ENCODE results near the gene TMEM82.

DNA sequence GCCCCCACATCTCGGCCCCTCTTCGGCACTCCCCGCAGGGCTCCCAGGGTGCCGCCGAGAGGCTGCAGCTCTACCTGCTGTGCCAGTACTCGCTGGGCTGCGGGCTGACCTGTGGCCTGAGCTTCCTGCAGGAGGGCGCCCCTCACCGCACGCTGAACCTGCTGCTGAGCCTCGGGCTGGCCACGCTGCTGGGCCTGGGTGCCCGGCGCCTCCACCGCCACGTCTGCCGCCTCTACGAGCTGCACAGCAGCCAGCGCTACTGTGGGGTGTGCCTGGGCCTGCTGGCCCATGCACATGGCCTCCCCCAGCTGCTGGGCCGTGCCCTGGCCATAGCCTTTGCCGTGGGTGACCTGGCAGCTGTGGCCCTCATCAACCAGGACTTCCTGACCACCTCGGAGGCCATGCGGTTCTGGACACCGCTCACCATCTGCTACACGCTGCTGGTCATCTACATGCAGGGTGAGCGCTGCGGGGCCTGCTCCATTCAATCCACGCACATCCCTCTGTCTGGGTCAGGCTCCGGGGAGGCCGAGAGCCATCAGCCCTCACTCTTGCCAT is 1.9 kb downstream of the TMEM82 start:
- TF ChIP-seq, protein P1, sequence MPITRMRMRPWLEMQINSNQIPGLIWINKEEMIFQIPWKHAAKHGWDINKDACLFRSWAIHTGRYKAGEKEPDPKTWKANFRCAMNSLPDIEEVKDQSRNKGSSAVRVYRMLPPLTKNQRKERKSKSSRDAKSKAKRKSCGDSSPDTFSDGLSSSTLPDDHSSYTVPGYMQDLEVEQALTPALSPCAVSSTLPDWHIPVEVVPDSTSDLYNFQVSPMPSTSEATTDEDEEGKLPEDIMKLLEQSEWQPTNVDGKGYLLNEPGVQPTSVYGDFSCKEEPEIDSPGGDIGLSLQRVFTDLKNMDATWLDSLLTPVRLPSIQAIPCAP (CRISPR knock-in tag; IDR thresholded peaks at IDR 0.05; ENCODE audit: low read depth), result no peak
- no peak for TF ChIP-seq TP53 (CRISPR knock-in tag; conservative IDR thresholded peaks at IDR 0.05)
- TF ChIP-seq SRSF9 (IDR thresholded peaks at IDR 0.05; ENCODE audit: borderline replicate concordance, insufficient read depth, low read depth, low read length, poor library complexity, severe bottlenecking), result no peak
- no peak for TF ChIP-seq CEBPG (CRISPR knock-in tag; IDR thresholded peaks at IDR 0.05)
- TF ChIP-seq NBN (conservative IDR thresholded peaks at IDR 0.05), result no peak
- no peak for TF ChIP-seq ZNF616 (CRISPR knock-in tag; IDR thresholded peaks at IDR 0.05; ENCODE audit: low read depth)
- no peak for TF ChIP-seq EZH2 (conservative IDR thresholded peaks at IDR 0.05; ENCODE audit: low read depth, low read length)
- TF ChIP-seq ZNF841 (CRISPR knock-in tag; IDR thresholded peaks at IDR 0.05; ENCODE audit: borderline replicate concordance), result no peak
- TF ChIP-seq NAIF1 (CRISPR knock-in tag; IDR thresholded peaks at IDR 0.05; ENCODE audit: borderline replicate concordance), result no peak
- TF ChIP-seq, protein P2, sequence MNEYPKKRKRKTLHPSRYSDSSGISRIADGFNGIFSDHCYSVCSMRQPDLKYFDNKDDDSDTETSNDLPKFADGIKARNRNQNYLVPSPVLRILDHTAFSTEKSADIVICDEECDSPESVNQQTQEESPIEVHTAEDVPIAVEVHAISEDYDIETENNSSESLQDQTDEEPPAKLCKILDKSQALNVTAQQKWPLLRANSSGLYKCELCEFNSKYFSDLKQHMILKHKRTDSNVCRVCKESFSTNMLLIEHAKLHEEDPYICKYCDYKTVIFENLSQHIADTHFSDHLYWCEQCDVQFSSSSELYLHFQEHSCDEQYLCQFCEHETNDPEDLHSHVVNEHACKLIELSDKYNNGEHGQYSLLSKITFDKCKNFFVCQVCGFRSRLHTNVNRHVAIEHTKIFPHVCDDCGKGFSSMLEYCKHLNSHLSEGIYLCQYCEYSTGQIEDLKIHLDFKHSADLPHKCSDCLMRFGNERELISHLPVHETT (CRISPR knock-in tag; conservative IDR thresholded peaks at IDR 0.05), result no peak
- no peak for TF ChIP-seq BRCA1 (CRISPR knock-in tag; IDR thresholded peaks at IDR 0.05)
- TF ChIP-seq YY1 (IDR thresholded peaks at IDR 0.05; ENCODE audit: insufficient read depth, insufficient replicate concordance, low read depth, low read length), result no peak
- no peak for TF ChIP-seq MTA3 (CRISPR knock-in tag; IDR thresholded peaks at IDR 0.05)
